Measurements from ENCODE around the gene TMEM131. TPM values are rescaled to one million over a fixed set of nuclear protein-coding genes. Genes with fewer than 3 reads are reported as not detected.

Gene TMEM131
- total RNA-seq, 1 donor from 2014 or later, result 14.7 TPM

GRCh38 chr2:97770445-97770844, 225.3 kb downstream of the TMEM131 start:
- DNase-seq (ENCODE audit: low spot score), result no peak

GRCh38 chr2:97769711-97770110, 226.0 kb downstream of the TMEM131 start:
- no peak for ATAC-seq
- no peak for DNase-seq (ENCODE audit: low spot score)

More at GRCh38 chr2:97770445-97770844, 225.3 kb downstream of the TMEM131 start:
- no peak for ATAC-seq

- ATAC-seq (no peak), DNase-seq (ENCODE audit: low spot score) (no peak)
These were observed 226.4 kb downstream of the TMEM131 start for GRCh38 chr2:97769308-97769707.

GRCh38 chr2:97766567-97766966, 229.2 kb downstream of the TMEM131 start:
- ATAC-seq, result no peak
- no peak for DNase-seq (ENCODE audit: low spot score)

GRCh38 chr2:97765933-97766332, 229.8 kb downstream of the TMEM131 start:
- no peak for ATAC-seq

GRCh38 chr2:97764559-97765263, 231.0 kb downstream of the TMEM131 start:
- no peak for DNase-seq (ENCODE audit: low spot score)
- ATAC-seq, result no peak

More at GRCh38 chr2:97765933-97766332, 229.8 kb downstream of the TMEM131 start:
- no peak for DNase-seq (ENCODE audit: low spot score)

GRCh38 chr2:97763176-97763845, 232.4 kb downstream of the TMEM131 start:
- ATAC-seq, result no peak

GRCh38 chr2:97761192-97761591, 234.6 kb downstream of the TMEM131 start:
- DNase-seq (ENCODE audit: low spot score) (no peak), ATAC-seq (no peak)

More at GRCh38 chr2:97763176-97763845, 232.4 kb downstream of the TMEM131 start:
- no peak for DNase-seq (ENCODE audit: low spot score)

GRCh38 chr2:97760480-97761049, 235.2 kb downstream of the TMEM131 start:
- no peak for ATAC-seq
- DNase-seq (ENCODE audit: low spot score), result no peak

GRCh38 chr2:97759727-97760407, 235.9 kb downstream of the TMEM131 start:
- DNase-seq (ENCODE audit: low spot score) (no peak), ATAC-seq (no peak)

GRCh38 chr2:97758131-97758705, 237.5 kb downstream of the TMEM131 start:
- ATAC-seq, result no peak
- DNase-seq (ENCODE audit: low spot score), result no peak

- DNase-seq (ENCODE audit: low spot score), result no peak
- ATAC-seq, result no peak
These were observed 238.7 kb downstream of the TMEM131 start for GRCh38 chr2:97757062-97757461.

GRCh38 chr2:97755491-97755890, 240.3 kb downstream of the TMEM131 start:
- DNase-seq (ENCODE audit: low spot score), result no peak
- no peak for ATAC-seq

- ATAC-seq (no peak), DNase-seq (ENCODE audit: low spot score) (no peak)
These were observed 240.9 kb downstream of the TMEM131 start for GRCh38 chr2:97754690-97755346.

GRCh38 chr2:97752342-97753334, 243.1 kb downstream of the TMEM131 start:
- DNase-seq (ENCODE audit: low spot score), result no peak
- no peak for ATAC-seq

GRCh38 chr2:97751752-97752151, 244.0 kb downstream of the TMEM131 start:
- no peak for ATAC-seq
- no peak for DNase-seq (ENCODE audit: low spot score)

GRCh38 chr2:97750017-97750416, 245.7 kb downstream of the TMEM131 start:
- DNase-seq (ENCODE audit: low spot score) (no peak), ATAC-seq (no peak)

GRCh38 chr2:97749581-97749980, 246.2 kb downstream of the TMEM131 start:
- ATAC-seq (no peak), DNase-seq (ENCODE audit: low spot score) (no peak)

GRCh38 chr2:97747716-97748115, 248.0 kb downstream of the TMEM131 start:
- ATAC-seq (no peak), DNase-seq (ENCODE audit: low spot score) (no peak)
